Calu3 (cell line): Measurements from ENCODE around the gene CDKL1. TPM values are rescaled to one million over a fixed set of nuclear protein-coding genes. Genes with fewer than 3 reads are reported as not detected.
"Not testable (repeated sequence)": the region's sequence is repeated elsewhere in the genome, so short reads cannot be mapped to it uniquely, and the experiment has no call there.

ENCODE experiments used
- BruUV-seq: library from RNA; stranded (reverse); fragments of 400-500 nt; replicated peaks from 2 replicates; lab custom pipeline; 2021; lab: Mats Ljungman, UMichigan
- CTCF ChIA-PET: fragments of 300-600 bp; sonication (Branson Sonifier 250); formaldehyde crosslinking; loops from one replicate; lab custom pipeline; 2022; ENCODE audit warnings: antibody characterized with exemption; lab: Charles Lee
- DNase-seq: peaks from one replicate; pipeline ENCODE4 v3.0.0; 2022
- H3K27ac Mint-ChIP-seq: one replicate; pipeline ENCODE4 v1.8.0; 2022; ENCODE audit warnings: mixed read lengths; ENCODE audit not compliant: unreplicated experiment
- H3K27me3 Mint-ChIP-seq: one replicate; pipeline ENCODE4 v1.8.0; 2022; ENCODE audit warnings: mixed read lengths; ENCODE audit not compliant: unreplicated experiment
- H3K36me3 Mint-ChIP-seq: one replicate; pipeline ENCODE4 v1.8.0; 2022; ENCODE audit warnings: mild to moderate bottlenecking, moderate library complexity, mixed read lengths; ENCODE audit not compliant: insufficient read depth, unreplicated experiment
- H3K4me1 Mint-ChIP-seq: one replicate; pipeline ENCODE4 v1.8.0; 2022; ENCODE audit warnings: mild to moderate bottlenecking, low read depth, mixed read lengths; ENCODE audit not compliant: unreplicated experiment
- H3K4me3 Mint-ChIP-seq: one replicate; pipeline ENCODE4 v1.8.0; 2022; ENCODE audit warnings: mild to moderate bottlenecking, low read depth, moderate library complexity, mixed read lengths; ENCODE audit not compliant: unreplicated experiment
- H3K9me3 Mint-ChIP-seq: one replicate; pipeline ENCODE4 v1.8.0; 2022; ENCODE audit warnings: low read depth, mixed read lengths; ENCODE audit not compliant: unreplicated experiment
- CTCF ChIP-seq: fragments of 200-600 bp; IDR thresholded peaks from one replicate; pipeline ENCODE4 v1.8.0; 2022; ENCODE audit warnings: antibody characterized with exemption; ENCODE audit not compliant: unreplicated experiment
- intact Hi-C: fragments of 100-400 bp; cut with micrococcal nuclease; formaldehyde crosslinking; loops from one replicate; pipeline ENCODE4 v1.10.0; 2022; ENCODE audit not compliant: unreplicated experiment
- total RNA-seq: library from RNA; stranded (reverse); gene quantifications from 2 replicates; pipeline ENCODE4 v1.2.3, GENCODE V29; 2022

Gene CDKL1
- total RNA-seq, 1 experiment from 2014 or later, result 3.0 TPM

- H3K27me3 Mint-ChIP-seq, result no peaks in the 10 kb centered on the region
- H3K4me1 Mint-ChIP-seq, result peaks cover 18% of the 10 kb centered on the region
- H3K36me3 Mint-ChIP-seq, result no peaks in the 10 kb centered on the region
- intact Hi-C loops, result no loop called here
- CTCF ChIA-PET, result interaction anchor here (0.5 to 0.6 kb wide), 2 partner anchors 26 to 104 kb away, joined by 3 to 5 read pairs; no protein-coding TSS in a partner anchor
- BruUV-seq, result no TSS peak
- no peaks in the 10 kb centered on the region for H3K9me3 Mint-ChIP-seq
- TF ChIP-seq CTCF, result no peak
- no peak overlapping the region for H3K27ac Mint-ChIP-seq
- no peak for DNase-seq
- H3K4me3 Mint-ChIP-seq, result no peak overlapping the region
Measured at GRCh38 chr14:50359631-50360030, 37.0 kb downstream of the CDKL1 start.

GRCh38 chr14:50357753-50358395, 38.8 kb downstream of the CDKL1 start:
- BruUV-seq, result no TSS peak
- peaks cover 8% of the 10 kb centered on the region for H3K4me1 Mint-ChIP-seq
- H3K27ac Mint-ChIP-seq, result no peak overlapping the region
- CTCF ChIA-PET, result no interaction called here
- H3K27me3 Mint-ChIP-seq, result no peaks in the 10 kb centered on the region
- no peak overlapping the region for H3K4me3 Mint-ChIP-seq
- no peak for DNase-seq
- H3K36me3 Mint-ChIP-seq, result no peaks in the 10 kb centered on the region
- intact Hi-C loops, result no loop called here
- TF ChIP-seq CTCF, result no peak
- no peaks in the 10 kb centered on the region for H3K9me3 Mint-ChIP-seq

GRCh38 chr14:50357124-50357523, 39.6 kb downstream of the CDKL1 start:
- no peak for DNase-seq
- H3K36me3 Mint-ChIP-seq, result no peaks in the 10 kb centered on the region
- peaks cover 8% of the 10 kb centered on the region for H3K4me1 Mint-ChIP-seq
- intact Hi-C loops, result no loop called here
- no peak overlapping the region for H3K4me3 Mint-ChIP-seq
- no peaks in the 10 kb centered on the region for H3K9me3 Mint-ChIP-seq
- CTCF ChIA-PET, result no interaction called here
- no peak overlapping the region for H3K27ac Mint-ChIP-seq
- no peak for TF ChIP-seq CTCF
- no peaks in the 10 kb centered on the region for H3K27me3 Mint-ChIP-seq
- BruUV-seq, result no TSS peak

- H3K27me3 Mint-ChIP-seq, H3K9me3 Mint-ChIP-seq, BruUV-seq, H3K36me3 Mint-ChIP-seq, H3K4me3 Mint-ChIP-seq, intact Hi-C loops, H3K4me1 Mint-ChIP-seq, H3K27ac Mint-ChIP-seq, CTCF ChIA-PET, DNase-seq: not testable (repeated sequence)
Measured at GRCh38 chr14:50356283-50356682, 40.4 kb downstream of the CDKL1 start.

- Mint-ChIP-seq H3K27ac (no peak overlapping the region), H3K27me3 (no peaks in the 10 kb centered on the region), H3K4me1 (peaks cover 8% of the 10 kb centered on the region), H3K4me3 (no peak overlapping the region), H3K36me3 (no peaks in the 10 kb centered on the region), H3K9me3 (no peaks in the 10 kb centered on the region)
- no TSS peak for BruUV-seq
- TF ChIP-seq CTCF, result no peak
- intact Hi-C loops, result no loop called here
- no peak for DNase-seq
- CTCF ChIA-PET, result no interaction called here
Measured at GRCh38 chr14:50355692-50356091, 41.0 kb downstream of the CDKL1 start.
